ENCODE results near the gene RPS17. TPM values are rescaled to one million over a fixed set of nuclear protein-coding genes. Genes with fewer than 3 reads are reported as not detected.

RPS17 gene
- 5,275 TPM for polyA plus RNA-seq (2013, experiment 1 of 2)
- 5,241 TPM for polyA plus RNA-seq (2013, experiment 2 of 2)

- Histone ChIP-seq H2AK5ac (ENCODE audit: low read depth, low read length) (peak within 1 kb of the TSS; percentile 96), H3K23ac (ENCODE audit: low read depth, low read length, poor library complexity) (peak within 1 kb of the TSS; percentile 90), H3K79me1 (ENCODE audit: low read depth, low read length) (peaks cover 1% of the 10 kb centered on the region), H3K9me3 (replicated peaks in 1 of 2; ENCODE audit: control insufficient read depth in 2 of 2, insufficient read depth in 1 of 2, low read depth in 1 of 2, low read length in 2 of 2) (no peaks in the 10 kb centered on the region), H3K27ac (replicated peaks; ENCODE audit: low read length) (peak within 1 kb of the TSS; percentile 63), H3K4me2 (ENCODE audit: insufficient read depth, low read length, poor library complexity, severe bottlenecking) (peak within 1 kb of the TSS; percentile 83), H3K4me3 (ENCODE audit: low read length in 2 of 2) (peak within 1 kb of the TSS; percentile 89 to 93), H3K9ac (ENCODE audit: low read depth, low read length, poor library complexity) (peak within 1 kb of the TSS; percentile 91), H2BK5ac (ENCODE audit: low read length) (no peak within 1 kb of the TSS), H3K4ac (ENCODE audit: low read length) (no peak within 1 kb of the TSS), H2BK120ac (ENCODE audit: low read depth, low read length) (peak within 1 kb of the TSS; percentile 50), H3K18ac (ENCODE audit: low read length) (peak within 1 kb of the TSS; percentile 95), H3K27me3 (ENCODE audit: control insufficient read depth in 3 of 3, insufficient read depth in 3 of 3, low read depth in 1 of 3, low read length in 3 of 3) (no peaks in the 10 kb centered on the region), H3K14ac (ENCODE audit: low read length) (peak within 1 kb of the TSS; percentile 79), H4K91ac (ENCODE audit: low read depth, low read length, poor library complexity) (no peak within 1 kb of the TSS), H4K8ac (ENCODE audit: low read depth, low read length) (no peak within 1 kb of the TSS), H3K36me3 (replicated peaks in 1 of 2; ENCODE audit: control insufficient read depth in 2 of 2, insufficient read depth in 2 of 2, low read length in 2 of 2) (peaks cover 33 to 41% of the 10 kb centered on the region in 2 donors), H3K4me1 (ENCODE audit: control insufficient read depth in 2 of 2, insufficient read depth in 1 of 2, low read depth in 1 of 2, low read length in 2 of 2) (peaks cover 18 to 26% of the 10 kb centered on the region in 2 donors), H2AFZ (ENCODE audit: low read length) (peak within 1 kb of the TSS; percentile 91), H2BK12ac (ENCODE audit: low read length) (peak within 1 kb of the TSS; percentile 43), H2BK15ac (ENCODE audit: low read length) (no peak within 1 kb of the TSS)
- DNase-seq (ENCODE audit: low spot score): peak; percentile 92
- WGBS, 2 donors (ENCODE audit: extremely low coverage in 2 of 2, insufficient read length in 2 of 2, insufficient replicate concordance in 1 of 2): no CpG with 5 or more reads among the region's 81 CpGs
Measured at GRCh38 chr15:82540055-82540983, at the start of gene RPS17. RPS17 (minus strand) TSS chr15:82540457; CDS start chr15:82540428, 29 bp downstream.

GRCh38 chr15:82587805-82588204, 47.5 kb upstream of the RPS17 start:
- Histone ChIP-seq H2AFZ (ENCODE audit: low read length) (no peak overlapping the region), H3K79me1 (ENCODE audit: low read depth, low read length) (no peaks in the 10 kb centered on the region), H3K27me3 (ENCODE audit: control insufficient read depth in 3 of 3, insufficient read depth in 3 of 3, low read depth in 1 of 3, low read length in 3 of 3) (peaks cover 0 to 28% (median 0%) of the 10 kb centered on the region in 3 experiments), H2BK5ac (ENCODE audit: low read length) (no peak overlapping the region), H3K4ac (ENCODE audit: low read length) (no peak overlapping the region), H4K8ac (ENCODE audit: low read depth, low read length) (no peak overlapping the region), H3K18ac (ENCODE audit: low read length) (no peak overlapping the region), H2AK5ac (ENCODE audit: low read depth, low read length) (no peak overlapping the region), H2BK120ac (ENCODE audit: low read depth, low read length) (no peak overlapping the region), H3K4me2 (ENCODE audit: insufficient read depth, low read length, poor library complexity, severe bottlenecking) (no peak overlapping the region), H3K14ac (ENCODE audit: low read length) (no peak overlapping the region), H3K4me1 (ENCODE audit: control insufficient read depth in 2 of 2, insufficient read depth in 1 of 2, low read depth in 1 of 2, low read length in 2 of 2) (peaks cover 3 to 4% of the 10 kb centered on the region in 2 donors), H3K36me3 (replicated peaks in 1 of 2; ENCODE audit: control insufficient read depth in 2 of 2, insufficient read depth in 2 of 2, low read length in 2 of 2) (no peaks in the 10 kb centered on the region), H3K9me3 (replicated peaks in 1 of 2; ENCODE audit: control insufficient read depth in 2 of 2, insufficient read depth in 1 of 2, low read depth in 1 of 2, low read length in 2 of 2) (no peaks in the 10 kb centered on the region), H4K91ac (ENCODE audit: low read depth, low read length, poor library complexity) (no peak overlapping the region), H2BK15ac (ENCODE audit: low read length) (no peak overlapping the region), H3K23ac (ENCODE audit: low read depth, low read length, poor library complexity) (no peak overlapping the region), H3K4me3 (ENCODE audit: low read length in 2 of 2) (no peak overlapping the region), H3K9ac (ENCODE audit: low read depth, low read length, poor library complexity) (no peak overlapping the region), H3K27ac (replicated peaks; ENCODE audit: low read length) (no peak overlapping the region), H2BK12ac (ENCODE audit: low read length) (no peak overlapping the region)
- no CpG with 5 or more reads among the region's 4 CpGs for WGBS, 2 donors (ENCODE audit: extremely low coverage in 2 of 2, insufficient read length in 2 of 2, insufficient replicate concordance in 1 of 2)
- no peak for DNase-seq (ENCODE audit: low spot score)

- Histone ChIP-seq H3K14ac (ENCODE audit: low read length) (no peak overlapping the region), H3K27ac (replicated peaks; ENCODE audit: low read length) (no peak overlapping the region), H3K4ac (ENCODE audit: low read length) (no peak overlapping the region), H4K91ac (ENCODE audit: low read depth, low read length, poor library complexity) (no peak overlapping the region), H3K18ac (ENCODE audit: low read length) (no peak overlapping the region), H2AK5ac (ENCODE audit: low read depth, low read length) (no peak overlapping the region), H3K23ac (ENCODE audit: low read depth, low read length, poor library complexity) (no peak overlapping the region), H3K4me2 (ENCODE audit: insufficient read depth, low read length, poor library complexity, severe bottlenecking) (no peak overlapping the region), H2BK5ac (ENCODE audit: low read length) (no peak overlapping the region), H2AFZ (ENCODE audit: low read length) (no peak overlapping the region), H2BK12ac (ENCODE audit: low read length) (no peak overlapping the region), H3K4me1 (ENCODE audit: control insufficient read depth in 2 of 2, insufficient read depth in 1 of 2, low read depth in 1 of 2, low read length in 2 of 2) (peaks cover 3 to 4% of the 10 kb centered on the region in 2 donors), H3K9me3 (replicated peaks in 1 of 2; ENCODE audit: control insufficient read depth in 2 of 2, insufficient read depth in 1 of 2, low read depth in 1 of 2, low read length in 2 of 2) (no peaks in the 10 kb centered on the region), H4K8ac (ENCODE audit: low read depth, low read length) (no peak overlapping the region), H3K79me1 (ENCODE audit: low read depth, low read length) (no peaks in the 10 kb centered on the region), H3K27me3 (ENCODE audit: control insufficient read depth in 3 of 3, insufficient read depth in 3 of 3, low read depth in 1 of 3, low read length in 3 of 3) (peaks cover 0 to 32% (median 0%) of the 10 kb centered on the region in 3 experiments), H2BK15ac (ENCODE audit: low read length) (no peak overlapping the region), H3K4me3 (ENCODE audit: low read length in 2 of 2) (no peak overlapping the region), H2BK120ac (ENCODE audit: low read depth, low read length) (no peak overlapping the region), H3K36me3 (replicated peaks in 1 of 2; ENCODE audit: control insufficient read depth in 2 of 2, insufficient read depth in 2 of 2, low read length in 2 of 2) (no peaks in the 10 kb centered on the region), H3K9ac (ENCODE audit: low read depth, low read length, poor library complexity) (no peak overlapping the region)
- no CpG with 5 or more reads among the region's 3 CpGs for WGBS, 2 donors (ENCODE audit: extremely low coverage in 2 of 2, insufficient read length in 2 of 2, insufficient replicate concordance in 1 of 2)
- no peak for DNase-seq (ENCODE audit: low spot score)
Measured at GRCh38 chr15:82585072-82585471, 44.8 kb upstream of the RPS17 start.

- WGBS, 2 donors (ENCODE audit: extremely low coverage in 2 of 2, insufficient read length in 2 of 2, insufficient replicate concordance in 1 of 2): no CpG with 5 or more reads among the region's 2 CpGs
- H3K23ac ChIP-seq (ENCODE audit: low read depth, low read length, poor library complexity): no peak overlapping the region
- no peak overlapping the region for H3K18ac ChIP-seq (ENCODE audit: low read length)
- H3K9me3 ChIP-seq (replicated peaks in 1 of 2; ENCODE audit: control insufficient read depth in 2 of 2, insufficient read depth in 1 of 2, low read depth in 1 of 2, low read length in 2 of 2): no peaks in the 10 kb centered on the region
- H2BK5ac ChIP-seq (ENCODE audit: low read length): no peak overlapping the region
- H2BK12ac ChIP-seq (ENCODE audit: low read length): no peak overlapping the region
- H3K27me3 ChIP-seq (ENCODE audit: control insufficient read depth in 3 of 3, insufficient read depth in 3 of 3, low read depth in 1 of 3, low read length in 3 of 3): peaks cover 0 to 16% (median 0%) of the 10 kb centered on the region in 3 experiments
- H4K91ac ChIP-seq (ENCODE audit: low read depth, low read length, poor library complexity): no peak overlapping the region
- DNase-seq (ENCODE audit: low spot score): no peak
- no peak overlapping the region for H4K8ac ChIP-seq (ENCODE audit: low read depth, low read length)
- no peak overlapping the region for H3K14ac ChIP-seq (ENCODE audit: low read length)
- no peak overlapping the region for H3K4me2 ChIP-seq (ENCODE audit: insufficient read depth, low read length, poor library complexity, severe bottlenecking)
- H3K36me3 ChIP-seq (replicated peaks in 1 of 2; ENCODE audit: control insufficient read depth in 2 of 2, insufficient read depth in 2 of 2, low read length in 2 of 2): no peaks in the 10 kb centered on the region
- H2BK120ac ChIP-seq (ENCODE audit: low read depth, low read length): no peak overlapping the region
- no peak overlapping the region for H2BK15ac ChIP-seq (ENCODE audit: low read length)
- no peak overlapping the region for H3K9ac ChIP-seq (ENCODE audit: low read depth, low read length, poor library complexity)
- H2AK5ac ChIP-seq (ENCODE audit: low read depth, low read length): no peak overlapping the region
- no peak overlapping the region for H2AFZ ChIP-seq (ENCODE audit: low read length)
- H3K79me1 ChIP-seq (ENCODE audit: low read depth, low read length): no peaks in the 10 kb centered on the region
- no peak overlapping the region for H3K4ac ChIP-seq (ENCODE audit: low read length)
- H3K27ac ChIP-seq (replicated peaks; ENCODE audit: low read length): no peak overlapping the region
- H3K4me1 ChIP-seq (ENCODE audit: control insufficient read depth in 2 of 2, insufficient read depth in 1 of 2, low read depth in 1 of 2, low read length in 2 of 2): peaks cover 0 to 2% of the 10 kb centered on the region in 2 donors
- no peak overlapping the region for H3K4me3 ChIP-seq (ENCODE audit: low read length in 2 of 2)
Measured at GRCh38 chr15:82580713-82581112, 40.5 kb upstream of the RPS17 start.
